GM15510 (cell line): ENCODE data around the gene TRIP13.

Experiments
- POLR2A ChIP-seq: IDR thresholded peaks from 3 replicates; pipeline ENCODE4 v1.6.1; 2011; ENCODE audit warnings: borderline replicate concordance; ENCODE audit not compliant: insufficient read length; ENCODE audit errors: extremely low read depth

Gene TRIP13

DNA sequence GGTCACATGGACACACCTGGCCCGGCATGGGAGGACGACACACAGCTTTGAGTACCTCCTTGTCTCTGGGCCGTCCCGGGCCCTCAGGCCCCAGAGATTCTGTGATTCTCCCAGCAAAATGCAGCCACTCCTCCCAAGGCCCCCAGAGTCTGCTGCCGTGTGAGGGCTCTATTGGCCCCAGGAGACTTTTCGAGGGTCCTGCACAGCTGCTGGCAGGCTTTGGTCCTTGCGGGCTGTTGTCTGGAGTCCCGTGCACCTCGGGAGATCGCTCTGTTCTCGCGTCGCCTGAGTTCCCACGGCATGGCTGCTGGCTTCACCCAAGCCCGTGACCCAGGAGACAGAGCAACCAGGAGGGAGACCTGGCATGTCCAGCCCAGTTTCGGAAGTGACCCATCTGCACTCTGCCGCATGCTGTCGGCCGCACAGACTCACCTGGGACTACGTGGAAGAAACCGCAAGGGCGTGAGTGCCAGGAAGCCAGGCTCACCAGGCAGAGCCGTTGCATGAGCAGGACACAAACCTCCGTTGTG, 69.1 kb downstream of the TRIP13 start:
- TF ChIP-seq POLR2A, result no peak

DNA sequence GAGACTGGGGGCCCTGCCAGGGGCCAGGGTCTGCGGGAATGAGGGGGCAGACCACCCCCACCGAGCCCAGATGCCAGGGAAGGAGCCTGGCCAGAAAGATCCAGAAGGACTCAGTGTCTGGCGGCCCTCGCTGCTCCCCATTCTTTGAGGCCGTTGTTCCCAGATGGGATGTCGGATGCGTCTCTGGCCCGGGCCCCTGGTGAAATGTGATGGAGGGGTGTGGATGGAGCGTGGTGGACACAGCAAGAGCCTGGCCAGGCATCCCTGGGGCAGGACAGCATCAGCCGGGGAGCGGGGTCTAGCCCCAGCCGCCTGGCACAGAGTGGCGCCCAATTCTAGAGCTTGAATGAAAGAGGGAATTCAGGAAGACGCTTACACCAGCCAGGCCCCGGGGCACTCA, 69.7 kb downstream of the TRIP13 start:
- no peak for TF ChIP-seq POLR2A

DNA sequence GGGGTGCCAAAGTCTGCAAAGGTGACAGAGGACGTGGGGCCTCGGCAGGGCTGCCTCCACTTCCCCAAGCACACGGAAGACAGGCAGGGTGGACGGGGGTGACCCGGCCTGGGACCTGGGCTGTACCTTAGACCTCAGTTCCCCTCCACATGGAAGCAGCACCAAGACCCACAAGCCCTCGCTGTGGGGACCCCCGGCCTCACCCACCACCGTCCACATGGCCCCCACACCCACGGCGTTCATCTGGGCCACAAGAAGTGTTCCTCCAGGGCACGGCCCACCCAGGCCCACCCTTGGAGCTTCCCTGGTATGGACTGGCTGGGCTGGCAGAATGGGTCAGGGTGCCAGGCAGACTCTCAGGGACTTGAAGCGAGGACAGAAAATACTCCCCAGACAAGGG, 70.1 kb downstream of the TRIP13 start:
- no peak for TF ChIP-seq POLR2A

DNA sequence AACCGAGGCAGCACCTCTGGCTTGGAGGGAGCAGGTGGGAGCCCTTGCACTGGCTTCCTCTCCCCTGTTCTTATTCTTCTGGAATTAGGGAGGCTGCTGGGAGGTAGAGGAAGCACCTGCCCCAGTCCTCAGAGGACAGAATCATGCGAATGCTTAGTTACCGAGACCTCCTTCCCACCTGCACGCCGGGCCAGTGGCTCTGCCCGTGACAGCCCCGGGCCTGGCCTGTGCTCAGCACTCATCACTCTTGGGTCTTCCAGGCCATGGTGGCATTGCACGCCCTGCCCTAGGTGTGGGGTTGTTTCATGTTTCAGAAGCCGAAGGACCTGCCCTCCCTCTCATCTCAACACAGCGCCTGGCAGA, 70.6 kb downstream of the TRIP13 start:
- no peak for TF ChIP-seq POLR2A

GRCh38 chr5:963673-964531, 71.2 kb downstream of the TRIP13 start:
- no peak for TF ChIP-seq POLR2A

DNA sequence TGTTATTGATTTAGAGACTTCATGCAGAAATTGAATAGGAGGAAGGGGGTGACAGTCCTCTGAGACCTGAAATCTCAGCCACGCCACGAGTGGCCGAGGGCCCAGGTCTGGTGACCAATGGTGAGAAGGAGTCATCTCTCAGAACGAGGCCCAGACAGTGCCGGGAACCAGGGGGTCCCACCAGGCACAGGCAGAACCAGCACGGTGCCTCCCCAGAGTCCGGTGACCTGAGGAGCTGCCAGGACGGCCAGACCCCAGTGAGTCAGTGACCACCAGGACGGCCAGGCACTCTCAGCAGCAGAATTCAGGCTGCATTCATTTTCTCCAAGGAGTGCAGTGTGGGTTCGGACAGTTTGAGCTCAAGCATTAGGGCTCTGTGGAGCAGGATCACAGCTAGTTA, 72.1 kb downstream of the TRIP13 start:
- no peak for TF ChIP-seq POLR2A

GRCh38 chr5:965604-966344, 73.1 kb downstream of the TRIP13 start:
- no peak for TF ChIP-seq POLR2A

GRCh38 chr5:966345-966710, 73.6 kb downstream of the TRIP13 start:
- TF ChIP-seq POLR2A, result no peak

- no peak for TF ChIP-seq POLR2A
Observed at GRCh38 chr5:966941-967340, 74.3 kb downstream of the TRIP13 start.
